Measurements from ENCODE around the gene MMAB. TPM values are rescaled to one million over a fixed set of nuclear protein-coding genes. Genes with fewer than 3 reads are reported as not detected.

The MMAB gene
- total RNA-seq, 4 donors from 2014 or later: 4.4 to 18.7 (median 11.9) TPM

DNA sequence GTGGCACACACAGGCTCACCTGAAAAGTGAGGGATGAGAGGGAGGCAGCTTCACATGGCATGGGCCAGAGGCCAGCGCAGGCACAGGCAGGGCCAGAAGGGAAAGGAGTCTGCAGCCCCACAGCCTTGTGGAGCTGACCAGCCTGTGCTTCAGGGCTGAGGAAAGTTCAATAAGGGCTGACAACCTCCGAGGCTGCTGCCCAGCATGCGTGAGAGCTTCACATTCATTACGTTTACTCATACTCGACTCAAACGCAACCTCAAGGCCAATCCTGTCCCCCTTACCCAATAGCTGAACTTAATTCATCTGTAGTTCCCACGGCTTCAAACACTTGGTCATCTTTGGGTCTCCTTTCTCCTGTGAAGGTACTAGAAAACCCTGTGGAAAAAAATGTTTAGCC, 4.8 kb downstream of the MMAB start:
- Histone ChIP-seq H3K36me3 (peaks cover 0 to 16% (median 0%) of the 10 kb centered on the region in 4 donors), H3K27ac (no peak overlapping the region)
- in situ Hi-C loops (cut with MboI; ENCODE audit: low pct_ligation_motif_present in 1 of 4, low pct_unique_long_range_greater_than_20kb in 1 of 4, low sequenced_read_pairs in 3 of 4): no loop called here

DNA sequence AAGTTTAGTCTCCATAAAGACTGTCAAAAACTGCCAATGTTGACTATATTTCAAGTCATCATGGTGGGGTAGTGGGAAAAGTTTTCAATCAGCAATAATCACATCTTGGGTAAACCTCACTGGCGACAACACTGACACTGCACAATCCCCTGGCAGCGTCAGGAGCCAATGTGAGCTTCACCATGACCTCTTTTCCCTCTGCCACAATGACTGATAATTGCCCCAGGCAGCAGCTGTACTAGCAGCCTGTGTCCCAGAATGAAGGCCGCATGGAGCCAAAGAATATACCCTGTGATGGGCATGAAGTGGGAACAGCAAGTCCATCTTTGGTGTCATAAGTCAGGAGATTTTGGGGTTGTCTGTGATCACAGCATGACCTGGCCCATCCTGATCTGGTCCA, 5.3 kb downstream of the MMAB start:
- Histone ChIP-seq H3K9me3 (no peaks in the 10 kb centered on the region), H3K27ac (no peak overlapping the region), H3K27me3 (no peaks in the 10 kb centered on the region), H3K4me3 (no peak overlapping the region), H3K36me3 (peaks cover 0 to 16% (median 0%) of the 10 kb centered on the region in 4 donors), H3K4me1 (peaks cover 0 to 7% (median 4%) of the 10 kb centered on the region in 4 donors)
- no peak for DNase-seq
- WGBS, 2 donors (ENCODE audit: low coverage in 1 of 2): 91 to 100% methylated on average over 1 to 3 of the region's 3 CpGs
- intact Hi-C loops (cut with DNase I; ENCODE audit: low total_unique reads) (no loop called here), in situ Hi-C loops (cut with MboI; ENCODE audit: low pct_ligation_motif_present in 1 of 4, low pct_unique_long_range_greater_than_20kb in 1 of 4, low sequenced_read_pairs in 3 of 4) (no loop called here)
- TF ChIP-seq EP300 (IDR thresholded peaks at IDR 0.05; ENCODE audit: low read depth): no peak
- no peak for TF ChIP-seq POLR2AphosphoS5 (IDR thresholded peaks at IDR 0.05)
- TF ChIP-seq, protein P1, sequence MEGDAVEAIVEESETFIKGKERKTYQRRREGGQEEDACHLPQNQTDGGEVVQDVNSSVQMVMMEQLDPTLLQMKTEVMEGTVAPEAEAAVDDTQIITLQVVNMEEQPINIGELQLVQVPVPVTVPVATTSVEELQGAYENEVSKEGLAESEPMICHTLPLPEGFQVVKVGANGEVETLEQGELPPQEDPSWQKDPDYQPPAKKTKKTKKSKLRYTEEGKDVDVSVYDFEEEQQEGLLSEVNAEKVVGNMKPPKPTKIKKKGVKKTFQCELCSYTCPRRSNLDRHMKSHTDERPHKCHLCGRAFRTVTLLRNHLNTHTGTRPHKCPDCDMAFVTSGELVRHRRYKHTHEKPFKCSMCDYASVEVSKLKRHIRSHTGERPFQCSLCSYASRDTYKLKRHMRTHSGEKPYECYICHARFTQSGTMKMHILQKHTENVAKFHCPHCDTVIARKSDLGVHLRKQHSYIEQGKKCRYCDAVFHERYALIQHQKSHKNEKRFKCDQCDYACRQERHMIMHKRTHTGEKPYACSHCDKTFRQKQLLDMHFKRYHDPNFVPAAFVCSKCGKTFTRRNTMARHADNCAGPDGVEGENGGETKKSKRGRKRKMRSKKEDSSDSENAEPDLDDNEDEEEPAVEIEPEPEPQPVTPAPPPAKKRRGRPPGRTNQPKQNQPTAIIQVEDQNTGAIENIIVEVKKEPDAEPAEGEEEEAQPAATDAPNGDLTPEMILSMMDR (IDR thresholded peaks at IDR 0.05): no peak
- no peak for TF ChIP-seq POLR2A (IDR thresholded peaks at IDR 0.05)

More for the DNA sequence above, 4.8 kb downstream of the MMAB start:
- DNase-seq: no peak
- intact Hi-C loops (cut with DNase I; ENCODE audit: low total_unique reads): no loop called here
- H3K4me3 ChIP-seq: no peak overlapping the region
- no peaks in the 10 kb centered on the region for H3K9me3 ChIP-seq
- TF ChIP-seq, protein P1 (IDR thresholded peaks at IDR 0.05): no peak
- TF ChIP-seq POLR2AphosphoS5 (IDR thresholded peaks at IDR 0.05): no peak
- TF ChIP-seq EP300 (IDR thresholded peaks at IDR 0.05; ENCODE audit: low read depth): no peak
- TF ChIP-seq POLR2A (IDR thresholded peaks at IDR 0.05): no peak
- H3K27me3 ChIP-seq: no peaks in the 10 kb centered on the region
- H3K4me1 ChIP-seq: peaks cover 0 to 7% (median 5%) of the 10 kb centered on the region in 4 donors
- WGBS, 2 donors (ENCODE audit: low coverage in 1 of 2): 75 to 90% methylated on average over 3 to 7 of the region's 7 CpGs

DNA sequence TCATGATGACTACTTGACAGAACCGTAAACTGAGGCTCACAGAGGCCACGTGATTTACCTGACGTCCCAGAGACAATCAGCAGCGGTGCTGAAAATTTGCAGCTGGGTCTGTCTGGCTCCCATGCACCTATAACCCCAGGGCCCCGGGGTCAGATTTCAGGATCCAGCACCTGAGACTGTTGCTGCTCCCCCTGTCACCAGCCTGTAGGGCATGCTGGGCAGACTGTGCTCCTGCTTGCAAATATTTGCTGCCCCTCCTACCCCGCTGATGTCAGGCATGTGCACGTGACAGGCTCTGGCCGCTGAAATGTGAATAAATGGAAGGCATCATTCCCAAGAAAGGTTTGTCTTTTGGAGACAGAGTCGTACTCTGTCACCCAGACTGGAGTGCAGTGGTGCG, 6.0 kb downstream of the MMAB start:
- intact Hi-C loops (cut with DNase I; ENCODE audit: low total_unique reads): no loop called here
- 93% methylated on average over 10 of the region's 10 CpGs; no CpG with 5 or more reads in 1 of the 2 donors for WGBS, 2 donors (ENCODE audit: low coverage in 1 of 2)
- in situ Hi-C loops (cut with MboI; ENCODE audit: low pct_ligation_motif_present in 1 of 4, low pct_unique_long_range_greater_than_20kb in 1 of 4, low sequenced_read_pairs in 3 of 4): no loop called here

DNA sequence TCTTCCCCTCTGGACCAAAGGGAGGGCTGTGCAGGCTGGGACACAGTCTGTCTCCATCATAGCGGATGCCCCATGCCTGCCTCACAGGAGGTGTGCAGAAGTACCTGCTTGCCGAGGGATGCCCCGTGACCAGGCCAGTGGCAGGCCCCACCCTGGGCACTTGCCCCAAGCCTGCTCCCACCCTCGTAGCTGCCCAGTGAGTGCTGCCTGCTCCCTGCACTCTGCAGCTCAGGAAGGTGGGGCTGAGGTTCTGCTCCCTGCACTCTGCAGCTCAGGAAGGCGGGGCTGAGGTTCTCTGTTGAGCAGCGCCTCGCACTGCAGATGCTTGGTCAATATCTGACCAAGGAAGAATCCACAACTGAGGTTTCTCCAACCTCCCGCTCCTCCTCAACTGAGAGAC, 6.9 kb downstream of the MMAB start:
- in situ Hi-C loops (cut with MboI; ENCODE audit: low pct_ligation_motif_present in 1 of 4, low pct_unique_long_range_greater_than_20kb in 1 of 4, low sequenced_read_pairs in 3 of 4): no loop called here
- Histone ChIP-seq H3K9me3 (no peaks in the 10 kb centered on the region), H3K27me3 (no peaks in the 10 kb centered on the region), H3K27ac (no peak overlapping the region), H3K36me3 (peaks cover 0 to 16% (median 0%) of the 10 kb centered on the region in 4 donors), H3K4me3 (no peak overlapping the region), H3K4me1 (no peaks in the 10 kb centered on the region)
- 92 to 100% methylated on average over 1 to 8 of the region's 8 CpGs for WGBS, 2 donors (ENCODE audit: low coverage in 1 of 2)
- TF ChIP-seq, protein P1 (IDR thresholded peaks at IDR 0.05): no peak
- no peak for TF ChIP-seq POLR2AphosphoS5 (IDR thresholded peaks at IDR 0.05)
- no peak for TF ChIP-seq EP300 (IDR thresholded peaks at IDR 0.05; ENCODE audit: low read depth)
- no peak for TF ChIP-seq POLR2A (IDR thresholded peaks at IDR 0.05)
- intact Hi-C loops (cut with DNase I; ENCODE audit: low total_unique reads): no loop called here
- no peak for DNase-seq

More for the DNA sequence above, 6.0 kb downstream of the MMAB start:
- no peak overlapping the region for H3K27ac ChIP-seq
- H3K36me3 ChIP-seq: peaks cover 0 to 16% (median 0%) of the 10 kb centered on the region in 4 donors
- peaks cover 0 to under 1% (median 0%) of the 10 kb centered on the region in 4 donors for H3K4me1 ChIP-seq
- H3K4me3 ChIP-seq: no peak overlapping the region
- no peaks in the 10 kb centered on the region for H3K9me3 ChIP-seq
- TF ChIP-seq POLR2A (IDR thresholded peaks at IDR 0.05): no peak
- TF ChIP-seq EP300 (IDR thresholded peaks at IDR 0.05; ENCODE audit: low read depth): no peak
- no peak for TF ChIP-seq POLR2AphosphoS5 (IDR thresholded peaks at IDR 0.05)
- TF ChIP-seq, protein P1 (IDR thresholded peaks at IDR 0.05): no peak
- H3K27me3 ChIP-seq: no peaks in the 10 kb centered on the region
- DNase-seq: no peak

Measured in transverse colon (tissue), 4 donors.